AG04449 (cell line): Measurements from ENCODE around the gene FKBP2.

Experiments used
- CTCF ChIA-PET: fragments of 350-600 bp; formaldehyde crosslinking; extraction: SDS; loops from one replicate; lab custom pipeline; 2021; ENCODE audit warnings: antibody characterized with exemption; lab: Yijun Ruan, JAX
- POLR2A ChIA-PET: fragments of 400-600, 350-600 bp; formaldehyde crosslinking; extraction: SDS; loops from one replicate; lab custom pipeline; 2020; ENCODE audit warnings: antibody characterized with exemption, inconsistent platforms; lab: Yijun Ruan, JAX
- DNase-seq: peaks from one replicate; pipeline ENCODE4 v3.0.0-alpha.2; 2010; ENCODE audit warnings: low read depth, low spot score
- H3K4me3 ChIP-seq: 2 replicates; pipeline ENCODE4 v1.5.1; 2011; ENCODE audit warnings: low read depth, mild to moderate bottlenecking, control low read depth, low read length
- CTCF ChIP-seq: IDR thresholded peaks from one replicate; pipeline ENCODE4 v1.5.1; 2011; ENCODE audit warnings: mild to moderate bottlenecking, moderate library complexity, low read length, control low read depth, inconsistent platforms; ENCODE audit not compliant: insufficient read depth; ENCODE audit errors: missing control alignments

FKBP2 gene

GRCh38 chr11:64240435-64241240 is at the start of gene FKBP2:
FKBP2 (plus strand) TSS chr11:64241095; CDS start chr11:64242388, 1,293 bp downstream.
- ChIA-PET POLR2A (interaction anchor here (0.6 to 1.6 kb wide), 10 partner anchors 9 to 77 kb away, joined by 3 to 20 read pairs (median 4); partner anchors contain the start of genes NUDT22, PRDX5, TRMT112 and TRPT1), CTCF (interaction anchor here (0.8 to 2.1 kb wide), 6 partner anchors 8 to 64 kb away, joined by 3 to 7 read pairs (median 3); partner anchors contain the start of gene PLCB3)
- no peak for TF ChIP-seq CTCF

GRCh38 chr11:64192434-64192833 is 48.5 kb upstream of the FKBP2 start:
- TF ChIP-seq CTCF, result no peak
- POLR2A ChIA-PET, result no interaction called here
- CTCF ChIA-PET, result interaction anchor here (1.4 to 12.0 kb wide), 3 partner anchors 14 to 112 kb away, joined by 3 to 121 read pairs (median 7); partner anchors contain the start of gene FERMT3

More at GRCh38 chr11:64240435-64241240, at the start of gene FKBP2:
- DNase-seq, result peak; percentile 64
- H3K4me3 ChIP-seq, result peak within 1 kb of the TSS; percentile 88

GRCh38 chr11:64196626-64197025 is 44.3 kb upstream of the FKBP2 start:
- no peak for TF ChIP-seq CTCF
- ChIA-PET POLR2A (interaction anchor here (0.6 kb wide), 1 partner anchor 28 kb away, joined by 3 read pairs; no protein-coding TSS in a partner anchor), CTCF (interaction anchor here (1.2 to 5.1 kb wide), 4 partner anchors 9 to 106 kb away, joined by 3 to 33 read pairs (median 30); partner anchors contain the start of genes FERMT3, PLCB3 and STIP1)
- no peak for DNase-seq
- H3K4me3 ChIP-seq, result no peak overlapping the region

More at GRCh38 chr11:64192434-64192833, 48.5 kb upstream of the FKBP2 start:
- H3K4me3 ChIP-seq, result no peak overlapping the region
- no peak for DNase-seq

GRCh38 chr11:64198511-64198910 is 42.4 kb upstream of the FKBP2 start:
- H3K4me3 ChIP-seq, result no peak overlapping the region
- no peak for TF ChIP-seq CTCF
- ChIA-PET CTCF (interaction anchor here (3.8 to 5.1 kb wide), 3 partner anchors 7 to 104 kb away, joined by 30 to 33 read pairs (median 31); partner anchors contain the start of genes FERMT3 and STIP1), POLR2A (no interaction called here)
- no peak for DNase-seq

- TF ChIP-seq CTCF, result no peak
- DNase-seq, result no peak
- H3K4me3 ChIP-seq, result no peak overlapping the region
- ChIA-PET POLR2A (interaction anchor here (1.4 kb wide), 1 partner anchor 16 kb away, joined by 6 read pairs; no protein-coding TSS in a partner anchor), CTCF (interaction anchor here (8.3 to 11.7 kb wide), 2 partner anchors 15 to 101 kb away, joined by 86 to 305 read pairs; partner anchors contain the start of genes CATSPERZ and ESRRA)
Measured at GRCh38 chr11:64201543-64201942, 39.4 kb upstream of the FKBP2 start.
